ENCODE results near the gene ATF6B. TPM values are rescaled to one million over a fixed set of nuclear protein-coding genes. Genes with fewer than 3 reads are reported as not detected.
"Not testable (repeated sequence)": the region's sequence is repeated elsewhere in the genome, so short reads cannot be mapped to it uniquely, and the experiment has no call there.

ATF6B gene
- total RNA-seq, 4 donors from 2014 or later = 74.3 to 121 (median 102) TPM

DNA sequence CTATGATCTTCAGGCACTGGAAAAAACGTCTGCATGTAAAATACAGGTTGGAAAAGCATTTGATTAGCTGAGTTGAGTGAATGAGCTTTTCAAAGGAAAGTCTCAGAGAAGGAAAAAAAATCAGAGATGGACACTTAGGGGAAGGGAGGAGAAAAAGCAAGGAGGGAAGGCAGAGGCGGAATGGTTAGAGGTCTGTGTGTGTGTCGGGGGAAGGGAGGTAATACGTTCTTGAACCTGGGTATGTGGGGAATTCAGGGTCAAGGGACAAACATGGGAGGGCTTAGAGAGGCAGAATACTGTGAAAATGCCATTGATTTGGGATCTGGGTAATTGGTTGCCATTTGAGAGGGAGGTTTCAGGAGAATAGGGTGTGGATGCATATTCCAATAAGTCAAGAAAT lies 18.6 kb upstream of the ATF6B start:
- Histone ChIP-seq H3K36me3 (peaks cover 0 to 10% (median 0%) of the 10 kb centered on the region in 3 donors), H3K27me3 (no peaks in the 10 kb centered on the region), H3K4me3 (no peak overlapping the region), H3K9me3 (no peaks in the 10 kb centered on the region), H3K27ac (no peak overlapping the region), H3K4me1 (peaks cover 0 to 22% (median 6%) of the 10 kb centered on the region in 4 donors)
- no peak for TF ChIP-seq EP300 (IDR thresholded peaks at IDR 0.05)
- TF ChIP-seq POLR2A (IDR thresholded peaks at IDR 0.05) = no peak
- TF ChIP-seq, protein P1, sequence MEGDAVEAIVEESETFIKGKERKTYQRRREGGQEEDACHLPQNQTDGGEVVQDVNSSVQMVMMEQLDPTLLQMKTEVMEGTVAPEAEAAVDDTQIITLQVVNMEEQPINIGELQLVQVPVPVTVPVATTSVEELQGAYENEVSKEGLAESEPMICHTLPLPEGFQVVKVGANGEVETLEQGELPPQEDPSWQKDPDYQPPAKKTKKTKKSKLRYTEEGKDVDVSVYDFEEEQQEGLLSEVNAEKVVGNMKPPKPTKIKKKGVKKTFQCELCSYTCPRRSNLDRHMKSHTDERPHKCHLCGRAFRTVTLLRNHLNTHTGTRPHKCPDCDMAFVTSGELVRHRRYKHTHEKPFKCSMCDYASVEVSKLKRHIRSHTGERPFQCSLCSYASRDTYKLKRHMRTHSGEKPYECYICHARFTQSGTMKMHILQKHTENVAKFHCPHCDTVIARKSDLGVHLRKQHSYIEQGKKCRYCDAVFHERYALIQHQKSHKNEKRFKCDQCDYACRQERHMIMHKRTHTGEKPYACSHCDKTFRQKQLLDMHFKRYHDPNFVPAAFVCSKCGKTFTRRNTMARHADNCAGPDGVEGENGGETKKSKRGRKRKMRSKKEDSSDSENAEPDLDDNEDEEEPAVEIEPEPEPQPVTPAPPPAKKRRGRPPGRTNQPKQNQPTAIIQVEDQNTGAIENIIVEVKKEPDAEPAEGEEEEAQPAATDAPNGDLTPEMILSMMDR (IDR thresholded peaks at IDR 0.05) = no peak
- DNase-seq (ENCODE audit: low spot score in 2 of 2) = no peak
- WGBS, 2 donors = 35 to 39% methylated on average over 4 of the region's 4 CpGs

- H3K9me3 ChIP-seq = no peaks in the 10 kb centered on the region
- TF ChIP-seq, protein P1 (IDR thresholded peaks at IDR 0.05) = no peak
- TF ChIP-seq EP300 (IDR thresholded peaks at IDR 0.05) = no peak
- no peak for TF ChIP-seq POLR2A (IDR thresholded peaks at IDR 0.05)
- no peaks in the 10 kb centered on the region for H3K27me3 ChIP-seq
- no peak overlapping the region for H3K4me3 ChIP-seq
- H3K27ac ChIP-seq = no peak overlapping the region
- peaks cover 0 to 19% (median 6%) of the 10 kb centered on the region in 4 donors for H3K4me1 ChIP-seq
- peaks cover 0 to 10% (median 0%) of the 10 kb centered on the region in 3 donors for H3K36me3 ChIP-seq
- 84 to 86% methylated on average over 1 of the region's 1 CpG for WGBS, 2 donors
- no peak for DNase-seq (ENCODE audit: low spot score in 2 of 2)
Measured at GRCh38 chr6:32146287-32146686, 18.2 kb upstream of the ATF6B start.

DNA sequence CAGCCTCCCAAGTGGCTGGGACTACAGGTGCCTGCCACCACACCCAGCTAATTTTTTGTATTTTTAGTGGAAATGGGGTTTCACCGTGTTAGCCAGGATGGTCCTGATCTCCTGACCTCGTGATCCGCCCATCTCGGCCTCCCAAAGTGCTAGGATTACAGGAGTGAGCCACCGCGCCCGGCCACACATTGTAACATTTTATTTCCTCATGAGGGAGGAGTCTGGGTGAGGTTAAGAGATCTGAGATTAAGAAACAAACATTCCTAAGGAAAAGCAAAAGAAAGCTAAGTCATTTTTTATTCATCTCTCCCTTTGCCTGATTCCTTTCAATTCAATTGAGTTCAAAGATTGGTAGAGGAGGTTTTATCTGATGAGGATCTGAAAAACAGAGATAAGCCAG lies 16.2 kb upstream of the ATF6B start:
- H3K4me1 ChIP-seq; H3K27me3 ChIP-seq; H3K4me3 ChIP-seq; H3K9me3 ChIP-seq; DNase-seq (ENCODE audit: low spot score in 2 of 2); H3K27ac ChIP-seq; H3K36me3 ChIP-seq: not testable (repeated sequence)
- 69 to 84% methylated on average over 7 of the region's 7 CpGs for WGBS, 2 donors

DNA sequence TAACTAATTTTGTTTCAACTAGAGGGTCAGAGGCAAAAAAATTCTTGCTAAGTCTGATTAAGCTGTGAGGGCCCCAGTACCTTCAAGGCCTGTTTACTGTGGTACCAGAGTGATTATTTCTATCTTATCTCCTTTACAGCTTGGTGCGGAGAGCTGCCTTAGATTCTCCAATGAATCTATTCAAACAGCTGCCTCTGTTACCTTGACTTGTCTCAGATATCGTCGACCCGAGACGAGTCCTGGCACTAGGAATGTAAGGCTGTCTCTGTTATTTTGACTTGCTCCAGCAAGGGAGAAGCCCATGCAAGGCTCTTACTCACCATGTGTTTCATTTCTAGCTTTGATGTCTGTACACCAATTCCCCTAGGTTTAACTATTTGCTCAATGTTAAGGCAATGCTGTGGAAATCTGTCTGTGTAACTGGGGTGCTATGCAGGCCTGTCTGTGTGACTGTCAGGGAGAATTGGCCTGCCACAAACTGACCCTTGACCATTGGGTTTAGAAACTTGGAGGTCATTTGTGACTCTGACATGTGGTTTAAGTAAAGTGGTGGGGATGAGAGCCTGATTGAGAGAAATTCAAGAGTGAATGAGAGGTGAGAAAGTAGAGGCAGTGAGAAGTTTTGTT lies 12.5 kb upstream of the ATF6B start:
- H3K36me3 ChIP-seq = no peaks in the 10 kb centered on the region
- H3K27ac ChIP-seq = no peak overlapping the region
- no peaks in the 10 kb centered on the region for H3K9me3 ChIP-seq
- H3K4me1 ChIP-seq = peaks cover 0 to 3% (median 0%) of the 10 kb centered on the region in 4 donors
- no peaks in the 10 kb centered on the region for H3K27me3 ChIP-seq
- no peak overlapping the region for H3K4me3 ChIP-seq
- no peak for DNase-seq (ENCODE audit: low spot score in 2 of 2)
- TF ChIP-seq EP300 (IDR thresholded peaks at IDR 0.05) (no peak), POLR2A (IDR thresholded peaks at IDR 0.05) (no peak)
- TF ChIP-seq, protein P1 (IDR thresholded peaks at IDR 0.05) = no peak
- WGBS, 2 donors = 80 to 82% methylated on average over 5 of the region's 5 CpGs

DNA sequence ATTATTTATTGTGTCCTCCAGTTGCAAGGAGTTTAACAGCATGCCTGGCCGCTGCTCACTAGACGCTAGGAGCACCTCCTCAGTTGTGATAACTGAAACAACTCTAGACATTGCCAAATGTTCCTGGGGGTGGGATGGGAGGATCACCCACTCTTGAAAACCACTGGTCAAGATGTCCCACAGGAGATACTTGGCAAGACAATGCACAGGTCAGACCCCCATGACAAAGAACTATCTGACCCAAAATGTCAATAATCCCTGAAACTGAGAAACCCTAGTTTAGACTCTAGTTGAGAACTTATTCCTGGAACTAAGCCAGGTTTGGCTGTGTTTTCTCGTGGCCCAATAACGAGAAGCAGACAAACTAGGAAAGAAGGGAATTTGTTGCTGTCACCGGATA lies 11.5 kb upstream of the ATF6B start:
- Histone ChIP-seq H3K4me1 (peaks cover 0 to 3% (median 0%) of the 10 kb centered on the region in 4 donors), H3K27ac (no peak overlapping the region), H3K9me3 (no peaks in the 10 kb centered on the region), H3K27me3 (no peaks in the 10 kb centered on the region), H3K36me3 (no peaks in the 10 kb centered on the region), H3K4me3 (no peak overlapping the region)
- DNase-seq (ENCODE audit: low spot score in 2 of 2) = no peak
- WGBS, 2 donors = 54 to 60% methylated on average over 5 of the region's 5 CpGs
- TF ChIP-seq EP300 (IDR thresholded peaks at IDR 0.05) (no peak), POLR2A (IDR thresholded peaks at IDR 0.05) (no peak)
- TF ChIP-seq, protein P1 (IDR thresholded peaks at IDR 0.05) = no peak

- Histone ChIP-seq H3K27me3 (no peaks in the 10 kb centered on the region), H3K4me3 (no peak overlapping the region), H3K27ac (no peak overlapping the region), H3K36me3 (no peaks in the 10 kb centered on the region), H3K4me1 (peaks cover 0 to 3% (median 0%) of the 10 kb centered on the region in 4 donors), H3K9me3 (no peaks in the 10 kb centered on the region)
- TF ChIP-seq EP300 (IDR thresholded peaks at IDR 0.05) (no peak), POLR2A (IDR thresholded peaks at IDR 0.05) (no peak)
- TF ChIP-seq, protein P1 (IDR thresholded peaks at IDR 0.05) = no peak
- DNase-seq (ENCODE audit: low spot score in 2 of 2) = no peak
Measured at GRCh38 chr6:32137454-32137853, 9.4 kb upstream of the ATF6B start.
